ENCODE results near the gene RBM6.

RBM6 gene

GRCh38 chr3:50088725-50089608 lies 149.0 kb downstream of the RBM6 start, which contains the start of gene RBM5:
Gene RBM5, plus strand, starts transcription at chr3:50088919. Its CDS starts 1,516 bp downstream, at chr3:50090435.
- TF ChIP-seq, protein P1, sequence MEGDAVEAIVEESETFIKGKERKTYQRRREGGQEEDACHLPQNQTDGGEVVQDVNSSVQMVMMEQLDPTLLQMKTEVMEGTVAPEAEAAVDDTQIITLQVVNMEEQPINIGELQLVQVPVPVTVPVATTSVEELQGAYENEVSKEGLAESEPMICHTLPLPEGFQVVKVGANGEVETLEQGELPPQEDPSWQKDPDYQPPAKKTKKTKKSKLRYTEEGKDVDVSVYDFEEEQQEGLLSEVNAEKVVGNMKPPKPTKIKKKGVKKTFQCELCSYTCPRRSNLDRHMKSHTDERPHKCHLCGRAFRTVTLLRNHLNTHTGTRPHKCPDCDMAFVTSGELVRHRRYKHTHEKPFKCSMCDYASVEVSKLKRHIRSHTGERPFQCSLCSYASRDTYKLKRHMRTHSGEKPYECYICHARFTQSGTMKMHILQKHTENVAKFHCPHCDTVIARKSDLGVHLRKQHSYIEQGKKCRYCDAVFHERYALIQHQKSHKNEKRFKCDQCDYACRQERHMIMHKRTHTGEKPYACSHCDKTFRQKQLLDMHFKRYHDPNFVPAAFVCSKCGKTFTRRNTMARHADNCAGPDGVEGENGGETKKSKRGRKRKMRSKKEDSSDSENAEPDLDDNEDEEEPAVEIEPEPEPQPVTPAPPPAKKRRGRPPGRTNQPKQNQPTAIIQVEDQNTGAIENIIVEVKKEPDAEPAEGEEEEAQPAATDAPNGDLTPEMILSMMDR (IDR thresholded peaks at IDR 0.05; ENCODE audit: low read depth, low read length, missing control alignments) = no peak
- peak within 1 kb of the TSS; percentile 70 for H3K4me3 ChIP-seq (replicated peaks; ENCODE audit: low read depth, low read length)
- peak; percentile 74 for DNase-seq (ENCODE audit: extremely low read depth, low read depth)

DNA sequence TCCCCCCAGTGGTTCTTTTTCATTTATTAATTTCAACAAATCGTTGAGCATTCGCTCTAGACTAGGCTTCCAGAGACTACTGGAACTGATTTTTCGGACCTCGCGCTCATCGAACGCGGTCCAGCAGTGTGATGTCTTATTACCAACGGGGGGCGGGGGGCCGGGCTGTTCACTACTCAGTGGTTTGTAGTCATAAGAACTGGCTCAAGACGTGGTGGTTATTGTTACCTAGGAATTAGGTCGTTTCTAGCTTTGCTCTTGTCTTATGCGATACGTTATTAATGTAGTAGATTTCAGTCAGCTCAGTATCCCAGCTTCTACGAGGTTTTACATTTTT lies 149.6 kb downstream of the RBM6 start:
- no peak for DNase-seq (ENCODE audit: extremely low read depth, low read depth)
- TF ChIP-seq, protein P1 (IDR thresholded peaks at IDR 0.05; ENCODE audit: low read depth, low read length, missing control alignments) = no peak

GRCh38 chr3:50090984-50091383 lies 151.0 kb downstream of the RBM6 start:
- TF ChIP-seq, protein P1 (IDR thresholded peaks at IDR 0.05; ENCODE audit: low read depth, low read length, missing control alignments) = no peak
- H3K4me3 ChIP-seq (replicated peaks; ENCODE audit: low read depth, low read length) = peak overlapping the region; percentile 70; the same call in 1 of the 2 replicates
- DNase-seq (ENCODE audit: extremely low read depth, low read depth) = no peak

More for the DNA sequence above, 149.6 kb downstream of the RBM6 start:
- H3K4me3 ChIP-seq (replicated peaks; ENCODE audit: low read depth, low read length) = peak overlapping the region; percentile 70

DNA sequence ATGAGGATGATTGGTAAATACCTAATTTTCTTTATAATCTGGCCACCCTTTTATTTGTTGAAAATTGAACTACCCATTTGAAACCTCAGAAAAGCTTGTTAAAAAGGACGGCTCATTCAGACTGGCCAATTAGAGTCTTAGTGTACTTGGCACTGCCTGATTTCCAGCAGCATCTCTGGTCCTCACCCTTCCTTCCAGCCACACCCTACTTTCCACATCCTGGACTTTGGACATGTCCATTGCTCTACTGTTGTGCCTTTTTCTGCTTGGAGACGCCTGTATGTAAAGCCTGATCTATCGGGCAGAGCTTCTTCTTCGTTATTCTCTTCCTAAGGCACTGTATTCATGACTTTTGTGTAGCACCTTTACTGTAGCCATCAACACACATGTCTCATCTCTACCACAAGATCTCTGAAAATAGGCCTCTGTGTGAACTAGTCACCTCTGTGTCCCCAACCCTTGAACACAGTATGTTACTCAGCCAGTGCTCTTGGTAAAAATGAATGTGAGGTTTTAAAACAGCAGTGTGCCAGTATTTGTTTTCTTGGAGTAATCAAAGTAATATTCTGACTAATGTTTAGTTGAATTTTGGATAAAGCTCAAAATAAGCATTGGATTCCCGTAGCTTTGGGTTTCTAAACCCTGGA lies 155.5 kb downstream of the RBM6 start:
- no peak overlapping the region for H3K4me3 ChIP-seq (replicated peaks; ENCODE audit: low read depth, low read length)
- DNase-seq (ENCODE audit: extremely low read depth, low read depth) = no peak
- TF ChIP-seq, protein P1 (IDR thresholded peaks at IDR 0.05; ENCODE audit: low read depth, low read length, missing control alignments) = no peak

- DNase-seq (ENCODE audit: extremely low read depth, low read depth) = no peak
- H3K4me3 ChIP-seq (replicated peaks; ENCODE audit: low read depth, low read length) = no peak overlapping the region
- TF ChIP-seq, protein P1 (IDR thresholded peaks at IDR 0.05; ENCODE audit: low read depth, low read length, missing control alignments) = no peak
These were observed 160.4 kb downstream of the RBM6 start for GRCh38 chr3:50100386-50100785.

DNA sequence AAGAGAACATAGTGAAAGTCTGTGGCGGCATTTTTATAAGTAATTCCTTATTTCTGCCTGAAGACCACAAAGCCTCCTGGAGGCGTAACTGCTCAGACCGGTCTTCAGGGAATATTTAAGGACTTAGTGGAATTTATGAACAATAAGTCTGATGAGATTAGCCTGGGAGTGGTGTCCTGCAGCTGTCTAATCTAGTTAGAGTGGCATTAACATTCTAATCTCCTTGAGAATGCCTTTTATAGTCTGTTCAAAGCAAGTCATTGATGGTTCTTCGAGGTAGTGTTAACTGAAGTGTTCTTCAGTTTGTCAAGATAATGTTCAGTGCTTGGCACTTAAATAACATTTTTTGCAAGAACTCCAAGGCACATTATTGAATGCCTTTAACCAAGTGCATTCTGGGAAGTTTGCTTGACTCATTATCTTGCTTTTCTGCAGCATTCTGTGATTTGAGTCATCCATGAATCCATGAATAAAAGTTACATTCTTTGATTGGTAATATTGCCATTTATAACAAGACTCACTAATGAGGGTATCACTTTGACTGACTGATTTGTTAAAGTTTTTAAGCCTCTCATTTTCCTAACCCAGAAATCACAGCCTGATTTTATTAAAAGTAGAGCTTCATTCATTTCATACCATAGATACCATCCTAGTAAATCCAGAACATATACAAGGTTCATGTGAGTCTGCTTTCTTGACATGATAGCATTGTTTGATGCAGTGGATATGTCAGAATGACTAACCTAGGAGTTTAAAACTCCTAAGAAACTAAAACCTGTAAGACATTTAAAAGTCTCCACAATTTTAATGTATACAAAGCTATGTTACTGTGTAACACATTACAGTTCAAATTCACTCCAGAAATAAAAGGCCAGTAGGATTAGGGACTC lies 161.3 kb downstream of the RBM6 start:
- no peak for DNase-seq (ENCODE audit: extremely low read depth, low read depth)
- TF ChIP-seq, protein P1 (IDR thresholded peaks at IDR 0.05; ENCODE audit: low read depth, low read length, missing control alignments) = no peak

More for the DNA sequence above, 161.3 kb downstream of the RBM6 start:
- no peak overlapping the region for H3K4me3 ChIP-seq (replicated peaks; ENCODE audit: low read depth, low read length)

Data from HFF-Myc (cell line).